ENCODE measurements around the gene KRTAP10-8.

GRCh38 chr21:44615911-44616590 lies 4.2 kb downstream of the KRTAP10-8 start:
- TF ChIP-seq CTCF (IDR thresholded peaks at IDR 0.05) = no peak
- TF ChIP-seq POLR2AphosphoS5 (IDR thresholded peaks at IDR 0.05) = no peak
- TF ChIP-seq EP300 (IDR thresholded peaks at IDR 0.05) = no peak
